ENCODE data around the gene LSM3.

LSM3 gene

DNA sequence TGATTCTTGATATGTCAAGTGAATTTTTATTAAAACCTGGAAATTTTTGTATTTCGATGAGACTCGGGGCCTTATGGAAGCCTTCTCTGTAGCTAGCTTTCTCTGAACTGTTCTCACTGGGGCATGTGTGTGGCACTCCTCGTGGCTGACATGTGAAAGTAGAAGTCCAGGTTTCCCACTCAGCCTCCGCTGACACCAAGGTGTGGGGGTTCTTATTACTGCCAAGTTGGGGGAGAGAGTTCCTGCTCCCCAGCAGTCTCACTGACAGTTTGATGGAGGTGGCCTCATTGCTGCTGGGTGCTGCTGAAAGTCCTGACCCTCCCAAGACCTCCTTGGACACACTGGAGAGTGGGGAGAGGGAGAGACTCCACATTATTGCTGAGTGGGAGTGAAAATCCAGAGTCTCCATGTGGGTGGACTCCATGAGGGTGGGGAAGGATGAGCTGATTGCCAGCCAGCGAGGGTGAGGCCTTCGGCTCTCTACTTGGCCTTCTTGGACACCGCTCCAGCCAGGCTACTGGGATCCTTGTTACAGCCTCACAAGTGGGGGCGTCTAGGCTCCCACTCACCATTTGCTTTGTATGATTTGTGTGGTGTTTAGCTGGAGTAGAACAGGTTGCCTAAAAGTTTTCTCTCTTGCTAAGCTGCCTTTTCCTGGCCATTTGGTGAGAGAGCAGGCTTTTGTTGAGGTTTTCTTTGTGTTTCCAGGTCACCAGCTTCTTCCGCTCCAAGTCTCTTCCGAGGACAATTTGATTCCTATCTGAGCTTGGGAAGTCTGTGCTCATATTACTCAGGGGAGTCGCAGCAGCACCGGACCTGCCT, 64.1 kb downstream of the LSM3 start:
- DNase-seq = no peak

DNA sequence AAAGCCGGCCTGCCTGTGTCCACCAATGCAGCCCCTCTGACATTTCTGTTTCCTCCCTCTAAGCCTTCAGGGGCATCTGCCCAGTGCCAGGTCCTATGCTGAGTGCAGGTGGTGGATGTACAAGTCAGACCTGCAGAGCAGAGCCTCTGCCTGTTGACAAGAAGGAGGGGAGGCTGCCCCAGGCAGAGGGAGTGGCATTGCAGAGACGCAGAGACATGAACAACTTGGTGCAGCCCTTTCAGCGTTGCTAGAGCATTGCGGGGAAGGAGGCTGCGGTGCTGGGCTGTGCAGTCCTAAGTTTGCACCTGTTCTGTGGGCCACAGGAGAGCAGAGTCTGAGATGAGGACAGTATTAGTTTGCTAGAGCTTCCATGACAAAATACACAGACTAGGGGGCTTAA, 65.2 kb downstream of the LSM3 start:
- DNase-seq = no peak

DNA sequence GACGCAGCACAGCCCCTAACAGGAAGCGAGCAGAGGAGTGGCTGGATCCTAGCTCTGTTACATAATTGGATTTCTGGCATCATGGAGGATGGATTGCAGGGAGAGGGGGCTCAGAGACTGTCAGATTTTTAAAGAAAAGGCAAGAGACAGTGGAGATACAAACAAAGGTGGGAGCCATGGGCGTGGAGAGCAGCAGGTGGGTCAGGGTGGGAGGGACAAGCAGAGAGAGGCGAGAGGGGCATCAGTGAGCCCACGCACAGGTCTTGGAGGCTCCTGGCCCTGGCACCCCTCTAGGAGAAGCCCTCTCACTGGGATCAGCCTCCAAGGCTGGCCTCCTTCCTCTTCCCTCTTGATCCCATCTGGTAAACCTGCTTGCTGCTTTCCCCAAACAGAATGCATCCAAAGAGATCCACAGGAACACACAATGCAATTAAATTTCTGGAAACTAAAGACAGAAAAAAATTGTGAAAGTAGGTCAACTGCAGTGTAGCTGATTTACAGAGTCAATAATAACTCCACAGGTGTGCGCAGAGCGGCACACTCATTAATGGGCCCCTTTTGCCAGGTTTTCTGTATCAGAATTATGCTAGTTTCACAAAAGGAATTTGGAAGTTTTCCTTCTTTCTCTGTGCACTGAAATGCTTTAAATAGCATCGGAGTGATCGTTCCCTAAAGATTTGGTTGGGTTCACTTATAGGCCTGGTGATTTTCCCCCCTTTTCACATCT, 66.1 kb downstream of the LSM3 start:
- no peak for DNase-seq

DNA sequence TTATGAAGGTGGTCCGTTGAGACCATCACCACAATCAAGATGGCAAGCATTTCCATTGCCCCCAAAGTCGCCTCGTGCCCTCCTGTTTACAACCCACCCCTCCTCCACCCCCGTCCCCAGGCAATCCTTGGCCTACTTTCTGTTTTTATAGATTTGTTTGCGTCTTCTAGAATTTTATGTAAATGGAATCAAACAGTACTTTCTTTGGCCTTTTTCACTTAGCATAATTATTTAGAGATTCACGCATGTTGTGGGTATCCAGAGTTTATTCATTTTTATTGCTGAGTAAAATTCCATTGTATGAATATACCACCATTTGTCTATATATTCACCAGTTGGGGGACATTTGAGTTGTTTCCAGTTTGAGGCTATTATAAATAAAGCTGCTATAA, 66.6 kb downstream of the LSM3 start:
- DNase-seq = no peak

DNA sequence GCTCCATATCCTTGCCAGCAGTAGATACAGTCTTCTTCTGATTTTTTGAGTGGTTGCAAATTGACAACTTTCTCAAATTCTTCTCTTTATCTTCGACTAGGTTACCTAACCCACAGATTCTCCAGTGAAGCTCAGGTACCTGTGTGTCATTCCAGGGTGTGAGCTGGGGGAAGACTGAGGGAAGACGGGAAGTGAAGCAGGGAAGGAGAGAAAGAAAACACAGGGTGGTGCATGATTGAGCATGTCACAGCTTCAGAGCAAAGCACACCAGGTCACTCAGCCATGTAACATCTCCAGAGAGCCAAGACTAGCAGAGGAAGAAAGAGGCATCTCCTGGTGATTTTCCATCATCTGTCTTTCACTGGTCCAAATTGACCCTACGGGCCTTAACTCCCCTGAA, 67.2 kb downstream of the LSM3 start:
- no peak for DNase-seq

DNA sequence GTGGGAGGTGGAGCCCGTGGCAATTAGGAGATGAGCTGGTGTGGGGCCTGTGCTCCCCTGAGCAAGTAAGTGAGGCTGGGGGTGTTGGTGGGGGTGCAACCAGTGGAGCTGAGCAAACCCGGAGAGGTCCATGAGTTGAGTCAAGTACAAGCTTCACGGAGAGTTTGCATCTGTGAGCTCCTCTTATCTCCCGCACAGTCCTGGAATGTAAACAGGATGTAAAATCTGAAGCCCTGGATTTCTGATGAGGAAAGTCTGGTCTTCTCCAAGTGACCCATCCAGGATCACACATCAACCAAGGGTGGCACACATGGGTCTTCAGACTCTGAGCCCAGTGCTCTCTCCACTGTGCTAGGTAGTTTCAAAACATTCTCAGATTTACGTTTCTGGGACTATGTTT, 67.8 kb downstream of the LSM3 start:
- DNase-seq = no peak

DNA sequence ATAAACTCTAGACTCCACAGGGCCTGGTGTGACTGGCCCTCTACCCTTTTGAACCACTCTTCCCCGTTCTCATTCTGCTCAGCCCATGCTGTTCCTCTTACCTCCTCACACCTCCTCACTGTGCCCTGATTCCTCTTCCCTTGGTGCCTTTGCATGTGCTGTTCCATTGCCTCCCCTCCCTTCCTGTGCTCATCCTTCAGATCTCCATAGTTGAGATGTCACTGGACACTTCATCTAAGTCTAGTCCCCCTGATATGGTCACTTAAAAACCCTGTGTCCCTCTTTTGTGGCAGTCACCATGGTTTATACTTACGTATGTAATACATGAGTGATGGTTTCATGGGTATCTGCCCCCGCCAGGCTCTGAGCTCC, 69.8 kb downstream of the LSM3 start:
- DNase-seq = no peak

DNA sequence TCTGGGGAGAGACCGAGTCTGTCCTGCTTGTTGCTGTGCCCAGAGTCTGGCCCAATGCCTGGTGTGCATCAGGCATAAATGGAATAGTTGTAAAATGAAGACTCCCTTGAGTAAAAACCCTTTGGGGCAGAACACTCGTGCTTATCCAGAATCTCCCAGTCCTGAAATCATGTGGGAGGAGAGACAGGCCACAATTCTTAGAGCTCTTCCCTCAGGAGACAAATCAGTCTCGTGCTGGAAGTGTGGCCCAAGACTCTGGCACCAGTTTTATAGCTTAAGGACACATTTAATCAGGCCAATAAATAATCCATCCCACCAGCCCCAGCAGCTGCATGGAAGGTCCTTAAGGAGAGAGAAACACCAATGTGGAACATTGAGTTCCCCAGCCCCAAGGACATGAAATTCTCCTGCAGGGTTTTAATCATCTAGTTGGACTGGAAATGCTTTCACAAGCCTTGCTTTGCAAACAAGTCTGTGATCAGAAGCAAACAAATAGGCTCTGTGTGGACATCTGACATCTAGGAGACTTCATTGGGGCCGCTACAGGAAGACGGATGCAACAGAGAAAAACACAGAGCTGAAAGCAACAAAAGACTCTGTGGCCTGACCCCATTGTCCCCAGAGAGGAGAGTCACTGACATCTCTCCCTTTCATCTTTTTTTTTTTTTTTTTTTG, 70.4 kb downstream of the LSM3 start:
- DNase-seq = no peak
